ENCODE results near the gene BRF1.

DNA sequence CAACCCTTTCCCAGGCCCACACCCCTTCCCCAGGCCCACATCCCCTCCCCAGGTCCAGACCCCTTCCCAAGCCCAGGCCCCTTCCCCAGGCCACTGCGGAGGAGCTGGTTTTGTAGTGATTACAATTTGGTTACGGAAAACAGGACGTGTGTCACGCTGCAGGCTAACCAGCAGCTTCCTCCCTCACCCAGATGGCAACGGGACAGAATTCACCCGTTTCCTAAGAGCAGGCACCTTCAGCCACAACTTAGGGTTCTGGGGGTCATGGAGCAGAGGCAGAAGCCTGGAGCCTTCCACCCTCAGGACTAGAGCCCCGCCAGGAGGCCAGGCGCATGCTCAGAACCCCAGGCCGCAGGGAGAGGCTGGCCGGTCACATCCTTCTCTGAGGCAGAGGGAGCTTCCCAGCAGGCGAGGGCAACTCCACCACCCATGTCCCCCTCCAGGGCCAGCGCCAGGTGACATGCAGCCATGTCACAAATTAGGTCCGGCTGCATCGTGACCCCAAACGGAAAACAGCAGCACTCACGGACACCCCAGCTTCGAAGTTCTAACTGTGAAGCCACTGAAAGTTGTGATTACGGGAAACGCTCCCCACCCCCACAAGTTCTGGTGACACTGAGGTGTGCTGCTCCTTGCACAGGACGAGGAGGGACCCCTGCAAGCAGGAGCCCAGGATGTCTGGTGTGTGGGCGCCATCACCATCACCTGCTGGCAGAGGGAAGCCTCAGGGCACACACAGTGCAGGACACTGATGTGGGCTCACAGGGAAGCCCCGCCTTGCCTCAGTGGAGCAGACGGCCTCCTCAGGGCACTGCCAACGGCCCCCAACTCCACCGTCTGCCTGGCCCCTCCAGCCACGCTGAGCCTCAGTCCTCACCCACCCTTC lies 7.7 kb downstream of the BRF1 start:
- TF ChIP-seq CTCF (IDR thresholded peaks at IDR 0.05) (no peak), EZH2 (IDR thresholded peaks at IDR 0.05) (no peak), EZH2phosphoT487 (IDR thresholded peaks at IDR 0.05) (no peak)
